ENCODE measurements around the gene PRSS33.

PRSS33 gene

GRCh38 chr16:2771496-2772402 lies 15.6 kb downstream of the PRSS33 start:
- Histone ChIP-seq H3K4me3 (ENCODE audit: low read length) (no peak overlapping the region), H3K9me3 (ENCODE audit: insufficient read depth, low read depth, low read length) (no peaks in the 10 kb centered on the region), H3K4me1 (ENCODE audit: insufficient read depth, low read length) (no peaks in the 10 kb centered on the region), H3K9ac (ENCODE audit: low read depth, low read length) (no peak overlapping the region), H3K27ac (ENCODE audit: low read length) (no peak overlapping the region), H3K27me3 (ENCODE audit: insufficient read depth, low read length) (no peaks in the 10 kb centered on the region), H3K36me3 (ENCODE audit: insufficient read depth, low read depth, low read length) (peaks cover 87% of the 10 kb centered on the region)

- Histone ChIP-seq H3K27ac (ENCODE audit: low read length) (no peak overlapping the region), H3K9ac (ENCODE audit: low read depth, low read length) (no peak overlapping the region), H3K4me1 (ENCODE audit: insufficient read depth, low read length) (no peaks in the 10 kb centered on the region)
Measured at GRCh38 chr16:2770057-2770951, 17.1 kb downstream of the PRSS33 start.

GRCh38 chr16:2769675-2770056 lies 17.7 kb downstream of the PRSS33 start:
- Histone ChIP-seq H3K9ac (ENCODE audit: low read depth, low read length) (no peak overlapping the region), H3K4me1 (ENCODE audit: insufficient read depth, low read length) (no peaks in the 10 kb centered on the region), H3K27ac (ENCODE audit: low read length) (no peak overlapping the region), H3K9me3 (ENCODE audit: insufficient read depth, low read depth, low read length) (no peaks in the 10 kb centered on the region; the same call in 1 of the 2 replicates), H3K36me3 (ENCODE audit: insufficient read depth, low read depth, low read length) (peaks cover 97% of the 10 kb centered on the region), H3K27me3 (ENCODE audit: insufficient read depth, low read length) (no peaks in the 10 kb centered on the region), H3K4me3 (ENCODE audit: low read length) (no peak overlapping the region)

More at GRCh38 chr16:2770057-2770951, 17.1 kb downstream of the PRSS33 start:
- Histone ChIP-seq H3K27me3 (ENCODE audit: insufficient read depth, low read length) (no peaks in the 10 kb centered on the region), H3K9me3 (ENCODE audit: insufficient read depth, low read depth, low read length) (no peaks in the 10 kb centered on the region; the same call in 1 of the 2 replicates), H3K36me3 (ENCODE audit: insufficient read depth, low read depth, low read length) (peaks cover 97% of the 10 kb centered on the region), H3K4me3 (ENCODE audit: low read length) (no peak overlapping the region)

GRCh38 chr16:2769100-2769529 lies 18.2 kb downstream of the PRSS33 start:
- H3K9ac ChIP-seq (ENCODE audit: low read depth, low read length), result no peak overlapping the region
- no peaks in the 10 kb centered on the region for H3K27me3 ChIP-seq (ENCODE audit: insufficient read depth, low read length)
- H3K27ac ChIP-seq (ENCODE audit: low read length), result no peak overlapping the region
- H3K9me3 ChIP-seq (ENCODE audit: insufficient read depth, low read depth, low read length), result no peaks in the 10 kb centered on the region; the same call in 1 of the 2 replicates
- H3K36me3 ChIP-seq (ENCODE audit: insufficient read depth, low read depth, low read length), result peaks cover 97% of the 10 kb centered on the region
- H3K4me1 ChIP-seq (ENCODE audit: insufficient read depth, low read length), result no peaks in the 10 kb centered on the region
- no peak overlapping the region for H3K4me3 ChIP-seq (ENCODE audit: low read length)

- H3K27me3 ChIP-seq (ENCODE audit: insufficient read depth, low read length), result no peaks in the 10 kb centered on the region
- peaks cover 4% of the 10 kb centered on the region; the same call in 1 of the 2 replicates for H3K9me3 ChIP-seq (ENCODE audit: insufficient read depth, low read depth, low read length)
- no peak overlapping the region for H3K27ac ChIP-seq (ENCODE audit: low read length)
- H3K4me1 ChIP-seq (ENCODE audit: insufficient read depth, low read length), result no peaks in the 10 kb centered on the region
- H3K36me3 ChIP-seq (ENCODE audit: insufficient read depth, low read depth, low read length), result peaks cover 97% of the 10 kb centered on the region
- no peak overlapping the region for H3K4me3 ChIP-seq (ENCODE audit: low read length)
- H3K9ac ChIP-seq (ENCODE audit: low read depth, low read length), result no peak overlapping the region
Measured at GRCh38 chr16:2768403-2769089, 18.8 kb downstream of the PRSS33 start.

- Histone ChIP-seq H3K9me3 (ENCODE audit: insufficient read depth, low read depth, low read length) (peaks cover 9% of the 10 kb centered on the region; the same call in 1 of the 2 replicates), H3K4me3 (ENCODE audit: low read length) (no peak overlapping the region), H3K27ac (ENCODE audit: low read length) (no peak overlapping the region), H3K4me1 (ENCODE audit: insufficient read depth, low read length) (no peaks in the 10 kb centered on the region), H3K27me3 (ENCODE audit: insufficient read depth, low read length) (no peaks in the 10 kb centered on the region), H3K36me3 (ENCODE audit: insufficient read depth, low read depth, low read length) (peaks cover 97% of the 10 kb centered on the region), H3K9ac (ENCODE audit: low read depth, low read length) (no peak overlapping the region)
Measured at GRCh38 chr16:2767891-2768290, 19.5 kb downstream of the PRSS33 start.

GRCh38 chr16:2767140-2767731 lies 20.1 kb downstream of the PRSS33 start:
- H3K27me3 ChIP-seq (ENCODE audit: insufficient read depth, low read length), result no peaks in the 10 kb centered on the region
- H3K36me3 ChIP-seq (ENCODE audit: insufficient read depth, low read depth, low read length), result peaks cover 100% of the 10 kb centered on the region
- H3K4me1 ChIP-seq (ENCODE audit: insufficient read depth, low read length), result no peaks in the 10 kb centered on the region
- no peak overlapping the region for H3K4me3 ChIP-seq (ENCODE audit: low read length)
- H3K27ac ChIP-seq (ENCODE audit: low read length), result no peak overlapping the region
- no peak overlapping the region for H3K9ac ChIP-seq (ENCODE audit: low read depth, low read length)
- H3K9me3 ChIP-seq (ENCODE audit: insufficient read depth, low read depth, low read length), result peaks cover 15% of the 10 kb centered on the region; the same call in 1 of the 2 replicates

- peaks cover 100% of the 10 kb centered on the region for H3K36me3 ChIP-seq (ENCODE audit: insufficient read depth, low read depth, low read length)
- peaks cover 21% of the 10 kb centered on the region for H3K9me3 ChIP-seq (ENCODE audit: insufficient read depth, low read depth, low read length)
- H3K27ac ChIP-seq (ENCODE audit: low read length), result no peak overlapping the region
- H3K9ac ChIP-seq (ENCODE audit: low read depth, low read length), result no peak overlapping the region
- no peaks in the 10 kb centered on the region for H3K4me1 ChIP-seq (ENCODE audit: insufficient read depth, low read length)
- no peaks in the 10 kb centered on the region for H3K27me3 ChIP-seq (ENCODE audit: insufficient read depth, low read length)
- no peak overlapping the region for H3K4me3 ChIP-seq (ENCODE audit: low read length)
Measured at GRCh38 chr16:2766430-2767139, 20.8 kb downstream of the PRSS33 start.

GRCh38 chr16:2765462-2766404 lies 21.6 kb downstream of the PRSS33 start:
- Histone ChIP-seq H3K27me3 (ENCODE audit: insufficient read depth, low read length) (no peaks in the 10 kb centered on the region), H3K9ac (ENCODE audit: low read depth, low read length) (no peak overlapping the region), H3K27ac (ENCODE audit: low read length) (no peak overlapping the region), H3K4me3 (ENCODE audit: low read length) (no peak overlapping the region), H3K36me3 (ENCODE audit: insufficient read depth, low read depth, low read length) (peaks cover 100% of the 10 kb centered on the region), H3K4me1 (ENCODE audit: insufficient read depth, low read length) (no peaks in the 10 kb centered on the region), H3K9me3 (ENCODE audit: insufficient read depth, low read depth, low read length) (peaks cover 28% of the 10 kb centered on the region)

GRCh38 chr16:2764718-2765117 lies 22.6 kb downstream of the PRSS33 start:
- H3K4me1 ChIP-seq (ENCODE audit: insufficient read depth, low read length), result no peaks in the 10 kb centered on the region
- H3K27ac ChIP-seq (ENCODE audit: low read length), result no peak overlapping the region
- no peak overlapping the region for H3K9ac ChIP-seq (ENCODE audit: low read depth, low read length)
- peaks cover 100% of the 10 kb centered on the region for H3K36me3 ChIP-seq (ENCODE audit: insufficient read depth, low read depth, low read length)
- peaks cover 31% of the 10 kb centered on the region for H3K9me3 ChIP-seq (ENCODE audit: insufficient read depth, low read depth, low read length)
- H3K4me3 ChIP-seq (ENCODE audit: low read length), result no peak overlapping the region
- H3K27me3 ChIP-seq (ENCODE audit: insufficient read depth, low read length), result no peaks in the 10 kb centered on the region

Data from iPS-20b (cell line).